ENCODE results near the gene SVIL.
A peak's percentile ranks its signal among the peaks of the same experiment; 100 is the strongest.

DNA sequence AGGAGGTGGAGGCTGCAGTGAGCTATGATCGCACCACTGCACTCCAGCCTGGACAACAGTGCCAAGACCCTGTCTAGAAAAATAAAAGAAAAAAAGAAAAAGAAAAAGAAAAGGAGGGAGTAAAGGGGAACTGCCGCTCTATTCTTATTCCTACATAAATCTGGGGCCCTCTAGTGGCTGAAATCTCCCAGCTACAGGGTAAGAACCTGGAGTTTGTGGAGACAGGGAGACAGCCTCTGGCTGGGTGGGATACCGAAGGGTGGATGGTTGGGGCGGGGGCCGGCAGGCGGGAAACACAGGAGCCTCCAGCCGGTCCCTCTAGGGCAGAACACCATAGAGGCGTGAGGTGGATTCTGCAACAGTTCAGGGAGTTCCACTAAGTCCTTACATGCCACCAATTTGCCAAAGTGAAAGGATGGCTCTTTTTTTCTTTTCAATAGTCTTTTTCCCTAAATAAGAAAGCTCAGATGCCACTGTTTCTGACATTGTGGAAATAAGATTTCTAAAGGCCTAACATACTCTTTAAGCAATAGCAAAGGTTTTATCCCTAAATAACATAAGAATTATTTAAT is 117.3 kb downstream of the SVIL start:
- no peak for TF ChIP-seq EP300 (IDR thresholded peaks at IDR 0.05)
- TF ChIP-seq, protein P1, sequence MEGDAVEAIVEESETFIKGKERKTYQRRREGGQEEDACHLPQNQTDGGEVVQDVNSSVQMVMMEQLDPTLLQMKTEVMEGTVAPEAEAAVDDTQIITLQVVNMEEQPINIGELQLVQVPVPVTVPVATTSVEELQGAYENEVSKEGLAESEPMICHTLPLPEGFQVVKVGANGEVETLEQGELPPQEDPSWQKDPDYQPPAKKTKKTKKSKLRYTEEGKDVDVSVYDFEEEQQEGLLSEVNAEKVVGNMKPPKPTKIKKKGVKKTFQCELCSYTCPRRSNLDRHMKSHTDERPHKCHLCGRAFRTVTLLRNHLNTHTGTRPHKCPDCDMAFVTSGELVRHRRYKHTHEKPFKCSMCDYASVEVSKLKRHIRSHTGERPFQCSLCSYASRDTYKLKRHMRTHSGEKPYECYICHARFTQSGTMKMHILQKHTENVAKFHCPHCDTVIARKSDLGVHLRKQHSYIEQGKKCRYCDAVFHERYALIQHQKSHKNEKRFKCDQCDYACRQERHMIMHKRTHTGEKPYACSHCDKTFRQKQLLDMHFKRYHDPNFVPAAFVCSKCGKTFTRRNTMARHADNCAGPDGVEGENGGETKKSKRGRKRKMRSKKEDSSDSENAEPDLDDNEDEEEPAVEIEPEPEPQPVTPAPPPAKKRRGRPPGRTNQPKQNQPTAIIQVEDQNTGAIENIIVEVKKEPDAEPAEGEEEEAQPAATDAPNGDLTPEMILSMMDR (IDR thresholded peaks at IDR 0.05): peak; percentile 4 to 50 (median 40)
